GM19043 (cell line): ENCODE results near the gene BLVRB.
A peak's percentile ranks its signal among the peaks of the same experiment; 100 is the strongest.
"Not testable (repeated sequence)": the region's sequence is repeated elsewhere in the genome, so short reads cannot be mapped to it uniquely, and the experiment has no call there.

Experiments
- ATAC-seq: cut with Tn5 transposase; IDR thresholded peaks from one replicate; pipeline ENCODE4 v1.9.1; 2021; ENCODE audit warnings: low read depth; ENCODE audit not compliant: unreplicated experiment

Gene BLVRB

DNA sequence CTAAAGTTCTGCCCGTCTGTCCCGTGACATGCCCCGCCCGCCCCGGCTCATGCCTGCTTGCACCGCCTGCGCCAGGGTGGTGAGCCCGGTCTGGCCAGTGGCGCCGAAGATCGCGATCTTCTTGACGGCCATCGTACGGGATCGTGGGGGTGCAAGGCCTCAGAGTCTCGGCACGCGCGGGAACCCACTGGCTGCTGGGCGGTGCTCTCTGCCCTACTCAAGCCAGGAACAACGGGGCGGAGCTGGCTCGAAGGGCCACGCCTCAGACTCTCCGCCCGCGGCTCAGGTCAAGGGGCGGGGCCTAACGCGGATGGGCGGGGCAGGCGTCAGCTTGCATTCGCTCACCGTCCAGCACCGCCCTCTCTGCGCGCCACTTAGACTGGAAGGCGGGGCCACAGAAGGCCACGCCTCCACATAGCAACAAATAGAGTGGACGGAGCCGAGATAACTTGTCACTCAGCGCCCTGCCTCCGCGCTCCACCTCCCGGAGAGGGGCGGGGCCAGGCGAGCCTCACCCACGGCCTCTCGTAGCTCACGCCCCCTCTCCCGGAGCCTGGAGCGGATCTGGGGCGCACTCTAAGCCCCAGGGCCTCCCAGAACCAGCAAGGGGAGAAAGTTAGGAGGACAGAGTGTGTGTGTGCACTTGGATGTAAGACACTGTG is at the start of gene BLVRB:
Gene BLVRB, minus strand, starts transcription at position 189 of the 662 bp plus-strand sequence. Its CDS starts 57 bp downstream, at position 132.
- ATAC-seq, result peak; percentile 88

DNA sequence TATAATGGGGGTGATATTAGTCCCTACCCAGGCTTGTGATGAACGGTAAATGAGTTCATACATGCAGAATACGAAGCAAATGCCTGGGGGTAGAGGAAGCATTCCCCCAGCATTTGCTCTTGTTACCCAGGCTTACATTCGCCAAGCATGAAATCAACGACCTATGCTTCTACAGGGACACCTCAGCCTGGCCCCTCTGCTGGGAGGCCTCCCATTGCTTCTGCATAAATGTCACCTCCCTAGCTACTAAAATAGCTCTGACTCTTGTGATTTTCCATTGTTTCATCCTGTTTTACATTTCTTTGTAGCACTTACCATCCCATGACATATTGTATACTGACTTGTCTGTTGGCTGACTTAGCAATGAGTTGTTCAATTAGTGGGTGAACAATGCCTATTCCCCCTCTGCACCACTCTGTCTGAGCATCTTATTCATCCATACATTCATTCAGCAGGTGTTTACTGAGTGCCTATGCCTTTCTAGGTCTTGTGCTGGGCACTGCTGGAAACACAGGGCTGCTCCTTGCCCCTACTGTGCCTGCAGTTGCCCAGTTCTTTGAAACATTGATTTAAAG is 48.3 kb upstream of the BLVRB start:
- no peak for ATAC-seq

DNA sequence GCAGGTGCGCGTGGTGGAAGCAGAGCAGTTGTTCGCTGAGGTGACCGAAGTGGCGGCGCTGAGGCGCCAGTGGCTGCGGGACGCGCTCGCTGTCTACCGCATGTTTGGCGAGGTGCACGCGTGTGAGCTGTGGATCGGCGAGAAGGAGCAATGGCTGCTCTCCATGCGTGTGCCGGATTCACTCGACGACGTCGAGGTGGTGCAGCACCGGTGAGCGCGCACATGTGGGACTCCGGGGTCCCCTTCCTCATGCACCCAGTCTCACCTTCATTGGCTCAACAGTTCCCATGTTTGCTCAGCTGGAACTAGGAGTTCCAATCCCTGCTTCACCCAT is 47.8 kb upstream of the BLVRB start:
- ATAC-seq, result no peak

DNA sequence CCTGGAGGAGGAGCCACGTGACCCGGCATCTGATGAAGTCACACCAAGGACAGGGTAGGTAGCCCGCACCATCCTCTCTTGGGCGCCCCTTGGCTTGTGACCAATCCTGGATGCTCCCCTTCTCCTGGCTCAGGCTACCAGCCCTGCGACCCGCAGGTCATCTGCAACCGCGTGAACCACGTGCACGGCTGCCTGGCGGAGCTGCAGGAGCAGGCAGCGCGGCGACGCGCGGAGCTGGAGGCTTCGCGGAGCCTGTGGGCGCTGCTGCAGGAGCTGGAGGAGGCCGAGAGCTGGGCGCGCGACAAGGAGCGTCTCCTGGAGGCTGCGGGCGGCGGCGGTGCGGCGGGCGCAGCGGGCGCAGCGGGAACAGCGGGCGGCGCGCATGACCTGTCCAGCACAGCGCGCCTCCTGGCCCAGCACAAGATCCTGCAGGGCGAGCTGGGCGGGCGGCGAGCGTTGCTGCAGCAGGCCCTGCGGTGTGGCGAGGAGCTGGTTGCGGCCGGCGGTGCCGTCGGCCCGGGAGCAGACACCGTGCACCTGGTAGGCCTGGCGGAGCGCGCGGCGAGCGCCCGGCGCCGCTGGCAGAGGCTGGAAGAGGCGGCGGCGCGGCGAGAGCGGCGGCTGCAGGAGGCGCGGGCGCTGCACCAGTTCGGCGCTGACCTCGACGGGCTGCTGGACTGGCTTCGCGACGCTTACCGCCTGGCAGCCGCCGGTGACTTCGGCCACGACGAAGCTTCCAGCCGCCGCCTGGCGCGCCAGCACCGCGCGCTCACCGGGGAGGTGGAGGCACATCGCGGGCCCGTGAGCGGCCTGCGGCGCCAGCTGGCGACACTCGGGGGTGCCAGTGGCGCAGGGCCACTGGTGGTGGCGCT is 47.2 kb upstream of the BLVRB start:
- no peak for ATAC-seq

DNA sequence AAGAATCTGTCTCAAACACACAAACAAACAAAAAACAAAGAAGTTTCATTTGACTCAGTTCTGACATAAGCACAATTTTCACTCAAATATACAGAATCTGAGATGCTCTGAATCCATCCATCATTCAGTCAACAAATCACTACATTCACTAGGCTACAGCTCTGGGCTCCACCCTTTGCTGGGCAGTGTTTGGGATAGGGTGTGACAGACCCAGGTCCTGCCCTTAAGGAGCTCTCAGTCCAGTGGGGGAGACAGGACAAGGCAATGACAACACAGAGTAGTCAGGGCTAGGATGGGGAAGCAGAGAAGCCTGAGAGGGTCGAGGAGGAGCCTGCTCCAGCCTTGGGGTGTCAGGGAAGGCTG is 46.5 kb upstream of the BLVRB start:
- no peak for ATAC-seq

DNA sequence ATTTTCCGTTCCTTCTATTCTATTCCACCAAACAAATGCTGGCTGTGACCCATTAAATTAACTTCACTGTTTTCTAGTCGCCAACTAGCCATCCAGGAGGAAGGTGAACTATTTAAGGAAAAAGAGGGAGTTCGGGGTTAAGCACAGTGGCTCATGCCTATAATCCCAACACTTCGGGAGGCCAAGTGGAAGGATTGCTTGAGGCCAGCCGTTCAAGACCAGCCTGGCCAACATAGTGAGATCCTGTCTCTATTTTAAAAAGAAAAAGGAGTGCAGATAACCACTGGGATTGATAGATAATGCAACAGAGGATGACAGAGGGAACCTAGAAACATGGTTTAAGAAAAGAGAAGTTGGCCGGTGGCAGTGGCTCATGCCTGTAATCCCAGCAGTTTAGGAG is 45.9 kb upstream of the BLVRB start:
- no peak for ATAC-seq

DNA sequence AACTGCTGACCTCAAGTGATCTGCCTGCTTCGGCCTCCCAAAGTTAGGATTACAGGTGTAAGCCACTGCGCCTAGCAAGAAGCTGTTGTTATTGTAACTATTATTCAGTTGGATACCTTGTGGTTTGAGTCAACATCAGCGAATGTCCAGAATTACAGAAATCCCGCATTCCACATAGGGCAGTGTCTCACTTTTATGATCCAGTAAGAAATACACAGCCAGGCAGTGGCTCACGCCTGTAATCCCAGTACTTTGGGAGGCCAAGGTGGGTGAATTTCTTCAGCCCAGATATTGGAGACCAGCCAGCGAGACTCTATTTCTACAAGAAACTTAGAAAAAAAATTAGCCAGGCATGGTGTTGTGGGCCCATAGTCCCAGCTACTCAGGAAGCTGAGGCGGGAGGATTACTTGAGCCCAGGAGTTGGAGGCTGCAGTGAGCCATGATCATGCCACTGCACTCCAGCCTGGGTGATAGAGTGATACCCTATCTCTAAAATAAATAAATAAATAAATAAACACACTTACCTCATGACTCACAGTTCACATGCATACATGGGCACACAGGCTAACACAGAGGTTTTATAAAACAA is 45.1 kb upstream of the BLVRB start:
- ATAC-seq, result no peak

DNA sequence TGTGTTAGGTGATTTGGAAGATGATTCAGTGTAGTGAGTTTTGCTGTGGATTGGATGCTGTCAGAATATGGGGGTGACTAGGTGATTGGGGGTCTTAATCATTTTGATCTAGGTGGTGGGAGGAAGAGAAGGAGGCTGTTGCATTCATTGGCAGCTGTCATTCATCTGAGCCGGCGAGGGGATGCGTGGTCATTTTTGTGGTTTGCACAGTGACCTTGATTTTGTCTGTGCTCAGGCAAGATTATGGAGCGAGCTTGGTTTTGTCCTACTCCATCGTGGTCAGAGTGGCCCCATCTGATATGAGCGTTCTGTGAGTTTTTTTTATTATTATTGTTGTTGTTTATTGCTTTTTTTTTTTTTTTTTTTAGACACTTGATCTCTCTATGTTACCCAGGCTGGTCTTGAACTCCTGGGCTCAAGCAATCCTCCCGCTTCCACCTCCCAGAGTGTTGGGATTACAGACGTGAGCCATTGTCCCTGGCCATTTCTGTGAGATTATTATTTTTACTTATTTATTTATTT is 43.3 kb upstream of the BLVRB start:
- no peak for ATAC-seq

DNA sequence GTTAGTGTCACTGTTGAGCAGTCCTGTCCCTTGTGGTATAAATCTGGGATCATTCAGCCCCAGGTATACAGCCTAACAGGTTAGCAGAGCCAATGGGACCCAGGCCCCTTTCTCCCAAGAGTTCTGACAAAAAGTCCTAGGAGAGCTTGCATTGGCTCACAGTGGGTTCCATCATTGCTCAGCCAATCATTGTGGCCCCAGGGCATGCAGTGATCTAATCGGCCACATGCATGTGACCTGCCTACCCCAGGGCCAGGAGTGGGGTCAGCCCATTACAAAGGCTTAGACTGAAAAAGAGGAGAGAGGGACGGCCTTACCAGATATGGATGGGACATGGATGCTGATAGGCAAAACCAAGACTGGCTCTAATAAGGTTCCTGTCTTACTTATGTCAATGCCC is 42.3 kb upstream of the BLVRB start:
- no peak for ATAC-seq

DNA sequence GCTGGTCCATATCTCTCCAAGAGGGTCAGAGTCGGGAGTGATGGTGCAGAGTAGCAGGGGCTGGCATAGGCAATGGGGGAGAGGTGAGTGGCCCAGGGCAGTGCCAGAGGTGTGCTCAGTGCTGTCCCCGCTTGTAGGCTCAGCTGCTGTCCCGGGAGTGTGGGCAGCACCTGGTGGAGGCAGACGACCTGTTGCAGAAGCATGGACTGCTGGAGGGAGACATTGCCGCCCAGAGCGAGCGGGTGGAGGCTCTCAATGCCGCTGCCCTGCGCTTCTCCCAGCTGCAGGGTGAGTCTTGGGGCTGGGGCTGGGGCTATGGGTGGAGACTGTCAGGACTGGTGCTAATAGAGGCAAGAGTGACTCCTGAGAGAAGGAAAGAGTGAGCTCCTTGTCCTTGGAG is 40.6 kb upstream of the BLVRB start:
- ATAC-seq, result no peak

DNA sequence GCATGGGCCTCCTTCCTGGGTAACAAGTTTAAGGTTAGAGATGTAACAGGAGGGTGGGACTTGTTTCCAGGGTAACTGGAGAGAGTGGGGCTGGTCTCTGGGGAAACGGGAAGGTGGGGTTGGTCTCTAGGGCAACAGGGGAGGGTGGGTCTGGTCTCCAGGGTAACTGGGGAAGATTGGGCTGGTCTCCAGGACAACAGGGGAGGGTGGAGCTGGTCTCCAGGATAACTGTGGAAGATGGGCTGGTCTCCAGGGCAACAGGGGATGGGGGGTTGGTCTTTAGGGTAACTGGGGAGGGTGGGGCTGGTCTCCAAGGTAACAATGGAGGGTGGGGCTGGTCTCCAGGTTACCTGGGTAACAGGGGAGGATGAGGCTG is 37.8 kb upstream of the BLVRB start:
- no peak for ATAC-seq

DNA sequence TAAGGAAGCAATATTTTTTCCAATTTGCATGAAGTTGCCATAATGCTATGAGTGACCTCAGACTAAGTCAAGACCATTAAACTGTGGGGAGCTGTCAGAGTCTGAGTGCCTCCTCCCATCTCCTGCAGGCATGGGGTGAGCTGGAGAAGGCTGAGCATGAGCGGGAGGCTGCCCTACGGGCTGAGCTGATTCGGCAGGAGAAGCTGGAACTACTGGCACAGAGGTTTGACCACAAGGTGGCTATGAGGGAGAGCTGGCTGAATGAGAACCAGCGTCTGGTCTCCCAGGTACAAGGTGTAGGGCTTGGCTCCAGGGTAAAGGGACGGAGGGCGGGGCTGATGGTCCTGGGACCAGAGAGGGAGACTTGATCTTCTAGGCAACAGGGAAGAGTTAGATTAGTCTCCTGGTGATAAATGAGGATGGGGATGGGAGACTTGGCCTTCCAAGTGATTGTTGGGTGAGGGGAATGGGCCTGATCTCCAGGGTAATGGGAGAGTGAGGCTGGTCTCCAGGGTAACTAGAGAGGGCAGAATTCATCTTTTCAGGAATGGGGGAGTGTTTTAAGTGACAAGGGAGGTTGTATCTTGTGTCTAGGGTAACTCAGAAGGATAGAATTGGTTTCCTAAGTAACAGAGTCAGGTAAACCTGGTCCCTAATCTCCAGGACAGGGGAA is 37.2 kb upstream of the BLVRB start:
- ATAC-seq, result no peak

DNA sequence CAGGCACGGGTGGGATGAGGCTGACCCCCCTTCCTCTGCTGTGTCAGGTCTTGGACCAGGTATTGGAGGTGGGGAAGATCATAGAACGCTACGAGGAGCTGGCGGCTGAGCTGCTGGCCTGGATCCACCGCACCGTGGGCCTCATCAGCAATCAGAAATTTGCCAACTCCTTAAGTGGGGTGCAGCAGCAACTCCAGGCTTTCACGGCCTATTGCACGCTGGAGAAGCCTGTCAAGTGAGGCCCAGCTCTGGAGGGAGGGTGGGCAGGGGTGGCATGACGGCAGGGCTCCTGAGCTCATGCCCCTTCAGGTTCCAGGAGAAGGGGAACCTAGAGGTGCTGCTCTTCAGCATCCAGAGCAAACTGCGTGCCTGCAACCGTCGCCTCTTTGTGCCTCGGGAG is 36.5 kb upstream of the BLVRB start:
- ATAC-seq, result no peak

DNA sequence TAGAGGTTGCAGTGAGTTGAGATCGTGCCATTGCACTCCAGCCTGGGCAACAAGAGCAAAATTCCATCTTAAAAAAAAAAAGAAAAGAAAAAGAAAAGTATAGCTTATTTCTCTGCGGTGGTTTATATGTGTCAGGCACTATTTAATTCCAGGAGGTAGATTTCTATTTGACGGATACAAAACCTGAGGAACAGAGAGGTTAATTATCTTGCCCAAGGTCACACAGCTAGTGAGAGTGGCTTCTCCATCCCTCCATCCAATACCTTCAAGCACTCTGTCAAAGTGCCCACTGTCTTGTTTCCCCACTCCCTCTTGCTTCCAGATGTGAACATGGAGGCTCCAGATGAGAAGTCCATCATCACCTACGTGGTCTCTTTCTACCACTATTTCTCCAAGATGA is 36.1 kb upstream of the BLVRB start:
- ATAC-seq, result no peak

DNA sequence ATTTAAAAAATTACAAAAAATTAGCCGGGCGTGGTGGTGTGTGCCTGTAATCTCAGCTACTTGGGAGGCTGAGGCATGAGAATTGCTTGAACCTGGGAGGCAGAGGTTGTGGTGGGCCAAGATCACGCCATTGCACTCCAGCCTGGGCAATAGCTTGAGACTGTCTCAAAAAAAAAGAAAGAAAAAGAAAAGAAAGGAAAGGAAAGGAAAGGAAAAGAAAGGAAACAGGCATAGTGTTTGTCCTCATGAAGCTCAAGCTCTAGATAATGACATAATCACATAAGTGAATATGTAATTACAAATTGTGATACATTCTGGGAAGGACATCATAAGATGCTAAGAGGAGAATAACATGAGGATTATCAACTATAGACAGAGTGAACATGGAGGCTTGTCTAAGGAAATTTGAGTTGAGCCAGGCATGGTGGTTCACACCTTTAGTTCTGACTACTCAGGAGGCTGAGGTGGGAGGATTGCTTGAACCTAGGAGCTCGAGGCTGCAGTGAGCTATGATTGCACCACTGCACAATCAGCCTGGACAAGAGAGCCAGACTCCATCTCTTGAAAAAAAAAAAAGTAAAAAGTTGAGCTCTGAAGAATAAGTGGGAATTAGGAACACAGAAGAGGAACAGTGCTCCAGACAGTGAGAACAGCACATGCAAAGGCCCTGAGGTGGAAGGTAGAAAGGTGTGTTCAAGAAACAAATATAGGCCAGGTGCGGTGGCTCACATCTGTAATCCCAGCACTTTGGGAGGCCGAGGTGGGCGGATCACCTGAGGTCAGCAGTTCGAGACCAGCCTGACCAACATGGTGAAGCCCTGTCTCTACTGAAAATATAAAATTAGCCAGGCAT is 35.4 kb upstream of the BLVRB start:
- ATAC-seq, result not testable (repeated sequence)

DNA sequence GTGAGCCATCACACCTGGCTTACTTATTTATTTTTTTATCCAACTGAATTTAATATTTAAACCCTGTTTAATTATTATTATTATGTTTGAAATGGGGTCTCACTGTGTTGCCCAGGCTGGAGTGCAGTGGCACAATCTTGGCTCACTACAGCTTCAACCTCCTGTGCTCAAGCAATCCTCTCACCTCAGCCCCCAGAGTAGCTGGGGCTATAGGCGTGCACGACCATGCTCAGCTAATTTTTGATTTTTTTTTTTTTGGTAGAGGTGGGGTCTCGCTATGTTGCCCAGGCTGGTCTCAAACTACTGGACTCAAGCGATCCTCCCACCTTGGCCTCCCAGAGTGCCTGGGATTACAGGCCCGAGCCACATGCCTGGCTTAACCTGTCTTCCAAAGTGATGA is 33.8 kb upstream of the BLVRB start:
- ATAC-seq, result no peak

DNA sequence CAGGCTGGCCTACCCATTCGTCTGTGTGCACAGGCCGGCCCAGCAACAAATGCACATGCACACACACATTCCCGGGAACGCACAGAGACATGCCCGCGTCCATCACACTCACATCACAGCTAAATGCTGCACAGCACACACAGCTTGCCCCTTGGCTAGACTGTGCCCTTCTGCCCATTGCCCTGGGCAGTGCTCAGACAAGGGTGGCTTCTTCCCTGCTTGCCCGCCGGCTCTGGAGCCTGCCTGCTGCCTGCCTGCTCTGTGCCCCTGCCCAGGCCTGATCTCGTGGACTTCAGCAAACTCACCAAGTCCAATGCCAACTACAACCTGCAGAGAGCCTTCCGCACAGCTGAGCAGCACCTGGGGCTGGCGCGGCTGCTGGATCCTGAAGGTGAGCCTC is 31.7 kb upstream of the BLVRB start:
- ATAC-seq, result no peak

DNA sequence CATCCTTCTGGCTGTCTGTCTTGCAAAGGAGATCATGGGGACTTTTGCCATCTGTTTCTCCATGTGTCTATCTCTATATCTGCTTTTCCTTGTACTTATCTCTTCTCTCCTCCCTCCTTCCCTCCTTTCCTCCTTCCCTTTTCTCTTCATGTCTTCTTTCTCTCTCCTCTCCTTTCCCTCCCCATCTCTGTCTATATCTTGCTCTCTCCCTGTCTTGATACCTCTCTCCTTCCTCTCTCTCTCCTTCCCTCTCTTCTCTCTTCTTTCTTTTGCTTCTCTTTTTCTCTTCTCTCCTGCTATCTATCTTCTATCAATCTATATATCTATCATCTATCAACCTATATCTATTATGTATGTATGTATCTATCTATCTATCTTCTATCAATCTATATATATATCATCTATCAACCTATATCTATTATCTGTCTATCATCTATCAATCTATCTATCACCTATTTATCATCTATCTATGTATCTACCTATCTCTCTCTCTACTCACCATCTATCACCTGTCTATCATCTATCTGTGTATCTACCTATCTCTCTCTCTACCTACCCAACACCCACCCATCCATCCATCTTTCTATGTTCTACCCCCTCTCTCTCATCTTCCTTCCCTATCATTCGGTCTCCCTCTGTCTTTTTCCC is 28.8 kb upstream of the BLVRB start:
- no peak for ATAC-seq

DNA sequence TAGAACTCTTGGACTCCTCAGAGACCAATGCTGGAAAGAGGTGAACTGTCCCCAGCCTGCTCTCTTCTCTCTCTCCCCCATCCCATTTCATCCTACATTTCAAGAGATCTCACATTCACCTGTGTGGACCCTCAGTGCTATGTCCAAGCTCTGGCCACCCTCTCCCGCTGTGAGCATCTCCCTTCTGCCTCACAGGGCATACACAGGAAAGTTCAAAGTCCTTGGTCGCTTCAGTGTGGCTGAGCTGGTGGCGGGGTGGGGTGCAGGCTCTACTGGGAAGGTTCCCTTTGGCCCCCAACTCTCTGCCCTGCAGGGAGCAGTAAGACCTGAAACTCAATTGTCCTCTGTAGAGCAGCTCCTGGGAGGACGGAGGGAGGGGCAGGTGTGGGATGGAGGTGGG is 28.2 kb upstream of the BLVRB start:
- ATAC-seq, result no peak
